Stimulated activated CD4-positive, alpha-beta T cell treated with anti-CD3 and anti-CD28 coated beads, Interleukin-15, amount 100 ng/mL, for 1 hour (primary cell): ENCODE data around the gene TNS1.

Experiments used
- DNase-seq, 2 donors: peaks; one replicate each; pipeline ENCODE4 v3.0.0-alpha.2; 2020; ENCODE audit warnings: low read depth in 1 of 2, low spot score in 1 of 2

The TNS1 gene

DNA sequence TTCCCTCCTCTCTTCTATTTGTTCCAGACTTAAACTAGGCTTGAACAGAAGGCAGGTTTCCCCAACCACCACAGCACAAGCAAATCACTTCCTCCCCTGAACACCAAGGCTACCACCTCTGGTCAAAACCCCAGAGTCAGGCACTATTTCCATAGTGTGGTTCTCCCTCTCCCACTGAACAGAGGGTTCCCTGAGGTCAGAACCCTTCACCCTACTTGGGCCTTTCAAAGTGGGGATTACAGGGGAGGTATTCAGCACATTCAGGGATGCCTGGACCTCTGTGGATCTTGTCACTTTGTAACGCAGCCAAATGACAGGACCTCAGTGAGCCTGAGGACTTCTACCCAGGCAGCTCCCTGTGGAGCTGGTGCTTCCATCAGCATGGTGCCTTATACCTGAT is 88.7 kb downstream of the TNS1 start:
- no peak for DNase-seq

GRCh38 chr2:217913436-217913835 is 89.4 kb downstream of the TNS1 start:
- no peak for DNase-seq

DNA sequence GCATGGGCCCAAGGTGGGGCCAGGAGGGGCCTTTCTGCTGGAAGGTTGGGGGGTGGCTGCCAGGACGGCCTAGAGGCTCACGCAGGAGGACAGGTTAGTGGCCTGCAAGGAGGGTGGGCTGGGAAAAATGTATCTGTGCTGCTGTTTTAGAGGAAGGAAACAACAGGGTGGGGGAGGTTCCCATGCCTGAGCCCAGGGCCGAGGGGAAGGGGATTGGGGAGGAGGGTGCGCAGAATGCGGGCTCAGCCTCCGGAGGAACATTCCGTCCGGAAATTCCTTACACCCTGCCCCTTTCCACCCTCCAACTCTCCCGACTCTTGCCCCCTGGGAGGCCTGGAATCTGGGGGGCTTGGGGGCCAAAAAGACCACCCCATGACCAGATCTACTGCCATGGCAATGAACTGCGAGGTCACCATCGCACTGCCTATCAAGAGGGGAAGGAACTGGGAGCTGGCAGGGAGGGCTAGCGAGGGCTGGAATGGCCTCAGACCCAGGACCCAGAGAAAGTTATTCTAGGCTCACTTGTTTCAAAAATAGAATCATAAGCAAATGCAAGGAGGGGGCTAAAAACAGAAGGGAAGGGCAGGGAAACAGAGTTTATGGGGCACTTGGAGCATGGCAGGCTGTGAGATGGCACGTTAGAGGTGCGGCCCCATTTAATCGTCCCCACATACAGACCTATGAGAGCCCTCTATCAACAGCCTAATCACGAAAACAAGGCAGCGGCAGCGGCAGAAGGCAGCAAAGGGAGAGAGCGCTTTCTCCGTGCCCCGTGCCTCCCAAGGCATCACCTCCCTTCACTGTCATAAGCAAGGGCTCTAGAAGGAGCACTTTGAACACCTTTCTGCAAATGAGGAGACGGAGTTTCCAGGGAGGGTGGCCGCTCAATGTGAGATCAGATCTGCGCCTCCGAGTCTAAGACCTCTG is 90.4 kb downstream of the TNS1 start:
- DNase-seq, result no peak

GRCh38 chr2:217911283-217912097 is 91.3 kb downstream of the TNS1 start:
- DNase-seq, result no peak

- no peak for DNase-seq
Measured at GRCh38 chr2:217910875-217911212, 92.0 kb downstream of the TNS1 start.

DNA sequence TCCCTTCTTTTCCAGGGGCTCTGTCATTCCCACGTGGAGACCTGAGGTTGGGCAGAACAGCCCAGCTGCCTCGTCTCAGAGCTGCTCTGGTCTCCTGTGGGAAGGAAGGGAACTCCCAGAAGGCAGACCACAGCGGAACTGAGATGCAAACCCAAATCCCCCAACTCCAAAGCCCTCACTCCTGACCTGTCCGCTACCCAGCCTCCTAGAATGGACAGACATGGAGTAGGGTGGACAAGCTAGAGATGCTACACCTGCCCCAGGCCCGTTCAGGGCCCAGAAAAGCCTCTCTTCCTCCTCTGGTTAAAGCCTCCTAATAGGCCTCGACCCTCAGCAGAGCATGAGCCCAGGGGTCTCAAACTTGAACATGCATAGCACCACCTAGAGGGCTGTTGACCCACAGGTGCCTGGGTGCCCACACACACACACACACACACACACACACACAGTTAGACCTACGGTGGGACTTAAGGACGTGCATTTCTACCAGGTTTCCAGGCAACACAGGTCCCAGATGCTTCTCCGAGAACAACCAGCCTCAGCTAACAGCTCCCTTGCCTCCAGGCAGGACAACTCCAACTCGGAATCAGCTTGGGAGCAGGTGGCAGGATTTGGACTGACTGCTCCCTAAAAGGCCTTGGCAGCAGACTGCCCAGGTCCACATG is 93.5 kb downstream of the TNS1 start:
- DNase-seq, result no peak

DNA sequence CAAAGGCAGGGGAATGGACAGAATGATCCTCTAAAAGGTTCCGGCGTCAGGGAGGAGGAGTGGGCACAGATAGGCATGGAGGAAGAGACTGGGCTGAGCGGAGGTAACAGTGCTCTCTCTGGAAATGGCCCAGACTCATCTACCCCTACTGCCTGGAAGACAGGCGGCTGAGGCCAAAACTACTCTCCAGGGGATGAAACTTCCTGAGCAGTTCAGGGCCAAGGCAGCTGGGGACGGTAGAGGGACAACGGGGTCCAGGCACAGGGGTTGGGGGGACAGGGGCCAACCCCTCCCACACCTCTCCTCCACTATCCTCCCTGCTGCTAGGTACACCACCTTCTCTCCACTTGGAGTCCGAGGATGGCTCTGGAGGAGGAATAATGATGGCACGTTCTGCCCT is 94.3 kb downstream of the TNS1 start:
- no peak for DNase-seq

- no peak for DNase-seq
Measured at GRCh38 chr2:217907266-217907665, 95.5 kb downstream of the TNS1 start.

DNA sequence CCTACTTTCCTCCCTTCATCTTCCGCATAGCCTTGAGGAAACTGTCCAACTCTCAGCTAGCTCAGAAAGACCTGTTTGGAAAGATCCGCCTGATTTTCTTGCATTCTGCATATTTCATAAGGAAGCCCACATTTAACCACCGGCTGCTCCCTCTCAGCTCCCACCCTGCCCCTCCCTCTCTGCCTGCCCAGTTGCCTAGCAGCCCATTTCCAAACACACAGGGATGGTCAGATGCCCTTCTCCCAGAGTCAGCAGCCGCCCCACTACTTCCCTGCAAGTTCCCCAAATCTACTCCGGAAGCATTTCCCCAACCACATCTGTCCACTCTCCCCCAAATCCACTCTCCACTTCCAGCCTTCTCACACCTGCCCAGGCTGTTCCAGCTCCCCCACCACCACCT is 96.0 kb downstream of the TNS1 start:
- DNase-seq, result no peak

DNA sequence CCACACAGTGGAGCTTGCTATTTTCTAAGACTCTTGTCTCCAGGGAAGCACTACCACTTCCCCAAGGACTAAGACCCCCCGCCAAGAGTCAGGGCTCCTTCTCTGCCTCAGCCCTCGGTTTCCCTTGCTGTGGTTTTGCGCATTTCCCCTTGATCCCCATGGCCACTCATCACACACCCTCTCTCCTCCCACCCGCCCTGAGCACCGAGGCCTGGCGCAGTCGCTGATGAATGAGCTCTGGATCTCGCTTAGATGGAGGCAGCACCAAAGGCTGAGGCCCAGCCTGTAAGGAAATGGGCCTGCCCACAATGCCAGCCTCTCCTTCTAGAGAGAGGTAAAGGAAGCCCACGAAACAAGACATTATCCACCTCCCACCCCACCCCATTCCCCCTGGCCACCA is 96.9 kb downstream of the TNS1 start:
- no peak for DNase-seq

DNA sequence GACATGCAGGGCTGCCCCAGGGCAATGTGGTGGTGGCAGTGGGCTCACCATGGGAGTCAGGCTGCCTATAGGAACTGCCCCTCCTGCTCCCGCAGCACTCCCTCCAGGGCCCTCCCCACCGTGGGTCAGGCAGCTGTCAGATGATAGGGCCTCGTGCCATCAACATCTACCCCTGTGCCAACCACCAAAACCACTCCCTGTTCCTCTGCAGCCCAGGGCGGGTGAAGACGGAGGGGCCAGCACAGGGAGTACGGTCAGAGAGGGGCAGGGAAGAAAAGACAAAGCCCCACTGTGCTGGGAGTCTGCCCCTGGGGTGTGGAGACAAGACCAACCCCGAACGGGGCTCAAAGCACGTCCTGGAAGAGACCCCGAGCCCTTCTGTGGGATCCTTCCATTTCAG is 97.4 kb downstream of the TNS1 start:
- no peak for DNase-seq

GRCh38 chr2:217904614-217904965 is 98.2 kb downstream of the TNS1 start:
- no peak for DNase-seq

DNA sequence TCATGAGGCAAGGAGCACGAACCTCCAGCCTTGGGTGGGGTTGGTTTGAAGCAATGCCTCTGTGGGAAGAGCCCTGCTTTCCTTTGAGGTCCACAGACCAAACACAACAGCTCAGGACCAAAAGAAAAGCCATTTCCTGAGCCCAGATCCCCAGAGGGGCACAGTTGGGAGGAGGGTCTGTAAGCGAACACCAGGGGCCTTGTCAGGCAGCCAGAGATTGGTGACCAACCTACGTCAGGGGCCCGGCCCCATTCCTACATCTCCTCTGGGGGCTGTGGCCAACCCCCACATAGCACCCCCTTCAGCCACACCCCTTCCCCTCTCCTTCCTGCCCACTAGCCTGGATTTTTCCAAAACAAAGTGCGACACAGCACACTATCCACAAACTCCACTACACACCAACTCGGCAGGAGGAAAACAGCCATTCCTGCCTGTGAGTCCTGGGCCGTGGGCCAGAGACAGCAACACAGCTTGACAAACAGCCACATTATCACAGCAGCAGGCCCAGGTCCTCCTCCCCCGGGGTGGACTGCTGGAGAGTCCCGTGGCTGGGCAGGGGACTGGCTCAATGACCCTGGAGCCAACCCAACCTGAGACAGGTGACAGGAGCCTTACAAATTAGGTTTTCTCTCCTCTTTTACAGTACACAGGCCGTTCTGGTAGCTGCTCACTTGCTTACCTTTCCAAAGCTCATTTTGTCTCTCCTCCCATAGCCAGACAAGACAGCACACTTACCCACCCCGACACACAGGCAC is 98.8 kb downstream of the TNS1 start:
- DNase-seq, result no peak

DNA sequence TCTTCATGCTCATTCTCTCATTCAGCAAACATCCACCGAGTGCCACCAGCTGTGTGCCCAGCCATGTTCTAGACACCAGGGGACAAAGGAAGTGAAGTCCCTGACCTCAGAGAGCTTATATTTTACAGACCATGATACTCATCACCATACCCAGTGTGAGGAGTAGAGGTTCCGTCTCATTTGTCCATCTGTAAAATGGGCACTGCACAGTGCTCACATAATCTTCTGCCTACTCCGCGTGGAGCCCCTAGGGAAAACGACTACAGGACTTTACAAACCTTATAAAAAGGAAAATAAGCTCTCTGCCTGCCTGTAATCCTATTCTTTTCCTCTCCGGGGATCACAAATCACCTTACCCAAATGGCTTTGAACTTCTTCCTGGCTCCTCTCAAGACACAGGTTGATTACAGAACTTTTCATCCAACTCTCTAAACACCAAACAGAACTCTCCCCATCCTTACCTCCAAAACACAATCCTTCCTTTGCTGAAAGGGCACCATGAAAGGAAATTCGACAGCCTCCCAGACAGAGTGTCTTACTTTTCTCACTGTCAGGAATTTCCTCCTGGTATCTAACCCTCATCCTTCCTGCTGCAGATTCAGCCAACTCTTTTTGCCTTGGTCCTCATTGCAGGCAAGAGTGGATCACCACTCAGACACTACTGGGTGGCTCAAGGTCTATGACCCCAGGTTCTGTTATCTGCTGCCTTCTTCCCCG is 99.5 kb downstream of the TNS1 start:
- no peak for DNase-seq

DNA sequence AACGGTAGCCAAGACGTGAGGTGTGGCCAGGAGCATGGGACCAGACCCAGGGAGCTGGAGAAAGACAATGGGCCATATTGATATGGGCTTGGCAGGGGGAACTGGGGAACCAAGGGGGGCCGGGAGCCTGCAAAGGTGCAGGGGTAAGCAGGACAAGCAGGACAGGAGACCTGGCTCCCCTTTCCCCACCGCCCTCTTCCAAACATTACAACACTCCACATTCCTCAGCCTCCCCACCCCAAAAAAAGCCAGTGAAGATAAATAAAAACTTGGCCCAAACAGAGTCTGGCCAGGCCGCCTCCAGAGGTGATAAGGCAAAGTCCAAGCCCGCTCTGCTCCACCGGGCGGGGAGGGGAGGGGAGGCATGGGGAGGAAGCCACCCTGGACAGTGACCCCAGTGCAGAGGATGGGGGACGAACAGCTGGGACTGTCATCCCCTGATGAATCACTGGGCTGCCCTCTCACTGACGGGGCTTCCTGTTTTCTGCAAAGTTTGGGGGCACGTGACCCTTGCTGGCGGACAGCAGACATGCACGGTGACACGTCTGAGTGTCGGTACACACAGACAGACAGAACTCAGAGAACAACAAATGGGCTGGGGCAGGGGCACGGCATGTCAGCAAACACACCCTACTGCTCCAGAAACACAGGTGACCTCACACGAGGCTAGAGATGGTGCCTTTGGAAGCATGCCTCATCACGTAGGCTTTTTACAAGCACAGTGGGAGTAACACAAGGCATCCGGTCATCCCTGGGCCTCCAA is 100.2 kb downstream of the TNS1 start:
- DNase-seq, result no peak

DNA sequence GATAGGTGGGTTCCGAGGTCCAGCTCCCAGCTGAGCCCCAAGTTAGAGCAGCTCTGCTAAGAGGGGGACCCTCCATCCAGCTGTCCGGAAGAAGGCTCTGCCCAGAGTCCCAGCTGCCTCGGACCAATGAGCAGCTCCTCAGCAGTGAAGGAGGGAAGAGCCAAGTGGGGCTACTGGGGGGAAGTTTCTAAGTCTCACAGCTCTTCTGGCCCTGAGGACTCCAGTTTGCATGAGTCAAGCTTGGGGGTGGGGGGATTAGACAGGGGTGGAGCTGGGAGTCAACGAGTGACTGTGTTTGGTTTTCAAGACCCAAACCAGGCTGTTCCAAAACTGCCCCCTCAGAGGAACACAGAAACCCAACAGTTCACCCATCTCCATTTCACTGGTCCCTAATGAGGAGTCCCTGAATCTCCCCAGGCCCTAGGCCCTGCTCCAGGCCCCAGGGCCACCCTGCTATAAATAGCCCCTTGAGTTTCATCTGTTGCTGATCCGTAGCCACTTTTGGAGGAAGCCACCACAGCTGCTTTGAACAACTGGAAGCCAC is 100.9 kb downstream of the TNS1 start:
- DNase-seq, result no peak

DNA sequence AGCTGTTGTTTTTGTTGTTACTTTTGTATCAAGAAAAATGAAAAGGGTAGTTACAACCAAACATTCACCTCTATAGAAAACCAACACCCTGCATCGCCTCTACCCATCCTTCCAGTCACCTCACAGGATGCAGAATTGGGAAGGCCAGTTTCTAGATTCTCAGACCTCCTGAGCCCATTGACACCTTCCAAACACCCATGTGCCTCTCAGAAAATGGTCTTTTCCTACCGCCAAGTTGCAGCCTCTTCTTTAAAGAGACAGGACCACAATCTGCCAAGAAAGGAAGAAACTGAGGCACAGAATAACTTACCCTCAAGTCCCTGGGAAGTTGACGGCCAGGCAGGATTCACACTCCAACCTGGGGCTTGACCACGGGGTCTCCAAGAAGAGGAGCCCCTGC is 101.4 kb downstream of the TNS1 start:
- no peak for DNase-seq

- DNase-seq, result no peak
Measured at GRCh38 chr2:217900780-217901360, 101.9 kb downstream of the TNS1 start.
